Astrocyte of the cerebellum (primary cell): ENCODE measurements around the gene REPS1.

ENCODE experiments used
- DNase-seq: peaks from one replicate; pipeline ENCODE4 v3.0.0-alpha.2; 2011; ENCODE audit warnings: low read depth
- H3K4me3 ChIP-seq: 2 replicates; pipeline ENCODE4 v1.5.1; 2011; ENCODE audit warnings: mild to moderate bottlenecking, low read depth, low read length, moderate library complexity
- in situ Hi-C: cut with HindIII; loops from 2 replicates; pipeline ENCODE4 v1.10.0; 2017; ENCODE audit warnings: low sequenced_read_pairs
- TF ChIP-seq, protein P1 (sequence below): IDR thresholded peaks from 2 replicates; pipeline ENCODE4 v1.5.1; 2012; ENCODE audit warnings: low read length, low read depth, moderate library complexity, mild to moderate bottlenecking; ENCODE audit errors: missing control alignments

REPS1 gene

GRCh38 chr6:138958595-138958994, 29.5 kb downstream of the REPS1 start:
- in situ Hi-C loops: no loop called here
- TF ChIP-seq, protein P1, sequence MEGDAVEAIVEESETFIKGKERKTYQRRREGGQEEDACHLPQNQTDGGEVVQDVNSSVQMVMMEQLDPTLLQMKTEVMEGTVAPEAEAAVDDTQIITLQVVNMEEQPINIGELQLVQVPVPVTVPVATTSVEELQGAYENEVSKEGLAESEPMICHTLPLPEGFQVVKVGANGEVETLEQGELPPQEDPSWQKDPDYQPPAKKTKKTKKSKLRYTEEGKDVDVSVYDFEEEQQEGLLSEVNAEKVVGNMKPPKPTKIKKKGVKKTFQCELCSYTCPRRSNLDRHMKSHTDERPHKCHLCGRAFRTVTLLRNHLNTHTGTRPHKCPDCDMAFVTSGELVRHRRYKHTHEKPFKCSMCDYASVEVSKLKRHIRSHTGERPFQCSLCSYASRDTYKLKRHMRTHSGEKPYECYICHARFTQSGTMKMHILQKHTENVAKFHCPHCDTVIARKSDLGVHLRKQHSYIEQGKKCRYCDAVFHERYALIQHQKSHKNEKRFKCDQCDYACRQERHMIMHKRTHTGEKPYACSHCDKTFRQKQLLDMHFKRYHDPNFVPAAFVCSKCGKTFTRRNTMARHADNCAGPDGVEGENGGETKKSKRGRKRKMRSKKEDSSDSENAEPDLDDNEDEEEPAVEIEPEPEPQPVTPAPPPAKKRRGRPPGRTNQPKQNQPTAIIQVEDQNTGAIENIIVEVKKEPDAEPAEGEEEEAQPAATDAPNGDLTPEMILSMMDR: no peak
- DNase-seq: no peak
- H3K4me3 ChIP-seq: no peak overlapping the region

DNA sequence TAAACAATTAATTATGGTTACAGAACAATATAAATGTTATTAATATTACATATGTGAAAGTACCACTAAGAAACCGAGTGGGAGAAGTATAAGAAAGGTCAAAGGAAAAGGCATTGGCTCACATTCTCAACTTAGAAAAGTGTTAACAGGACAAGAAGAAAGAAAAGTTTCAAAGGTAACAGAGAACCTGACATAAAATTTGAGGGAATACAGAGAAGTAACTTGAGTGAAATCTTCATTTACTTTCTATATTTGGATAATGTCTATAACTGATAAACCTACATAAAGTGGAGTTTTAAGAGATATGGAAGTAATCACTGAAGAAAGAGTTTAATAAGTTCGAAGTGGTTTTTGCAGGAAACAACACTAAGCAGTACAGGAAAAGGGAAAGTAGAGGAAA, 30.1 kb downstream of the REPS1 start:
- TF ChIP-seq, protein P1: no peak
- H3K4me3 ChIP-seq: no peak overlapping the region
- no peak for DNase-seq
- in situ Hi-C loops: no loop called here

DNA sequence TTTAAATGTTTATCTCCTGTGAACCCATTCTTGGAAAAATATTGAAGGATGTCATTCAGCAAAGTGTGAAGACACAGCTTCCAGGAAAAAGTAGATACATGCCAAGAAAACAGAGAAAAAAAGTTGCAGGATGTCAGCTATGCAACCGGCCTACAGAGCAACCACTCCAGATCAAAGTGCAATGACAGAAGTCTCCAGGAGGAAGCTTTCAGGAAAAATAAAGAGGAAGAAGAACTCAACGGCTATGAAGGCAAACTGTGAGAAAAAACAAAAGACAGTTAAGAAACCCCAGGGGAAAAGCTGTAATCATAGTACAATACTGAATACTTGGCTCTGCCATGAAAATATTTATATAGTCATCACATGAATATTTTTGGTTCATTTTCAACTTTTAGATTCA, 30.6 kb downstream of the REPS1 start:
- H3K4me3 ChIP-seq: no peak overlapping the region
- DNase-seq: no peak
- in situ Hi-C loops: no loop called here
- TF ChIP-seq, protein P1: no peak

DNA sequence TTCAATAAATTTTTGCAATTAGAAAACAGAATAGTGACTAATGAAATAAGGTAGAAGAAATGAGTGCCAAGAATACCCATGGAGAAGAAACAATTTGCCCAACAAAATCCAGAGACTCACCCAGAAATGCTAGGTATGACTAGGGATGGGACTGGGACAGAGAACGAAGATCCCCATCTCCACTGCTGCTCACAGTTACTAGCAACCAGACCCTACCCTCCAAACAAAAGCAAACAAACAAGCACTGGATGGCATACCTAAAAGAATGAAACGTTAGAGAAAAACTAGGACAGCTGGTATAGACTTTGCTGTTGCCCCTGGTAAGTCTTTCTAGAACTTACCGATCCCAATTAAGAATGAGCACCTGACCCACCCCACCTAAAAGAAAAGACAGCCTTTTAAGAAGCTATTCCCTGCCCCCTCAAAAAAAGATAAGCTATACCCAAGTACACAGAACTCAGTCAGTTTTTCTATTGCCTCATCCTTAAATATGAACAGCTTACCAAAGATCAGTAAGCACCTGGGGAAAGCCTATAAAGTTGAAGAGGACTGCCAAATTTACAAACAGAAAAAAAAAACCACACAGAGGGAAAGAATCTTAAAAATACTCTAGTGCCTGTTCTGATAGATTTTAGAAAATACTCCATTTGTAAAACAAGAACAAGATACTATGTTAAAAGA, 31.7 kb downstream of the REPS1 start:
- TF ChIP-seq, protein P1: no peak
- H3K4me3 ChIP-seq: no peak overlapping the region
- DNase-seq: no peak
- in situ Hi-C loops: no loop called here

GRCh38 chr6:138955262-138955661, 32.8 kb downstream of the REPS1 start:
- TF ChIP-seq, protein P1: no peak
- in situ Hi-C loops: no loop called here
- H3K4me3 ChIP-seq: no peak overlapping the region
- no peak for DNase-seq

- in situ Hi-C loops: no loop called here
- no peak overlapping the region for H3K4me3 ChIP-seq
- DNase-seq: peak; percentile 27
- TF ChIP-seq, protein P1: no peak
Measured at GRCh38 chr6:138953451-138953850, 34.6 kb downstream of the REPS1 start.
